Cardiac muscle cell (in vitro differentiated cells and primary cell): ENCODE measurements around the gene PARD3. TPM values are rescaled to one million over a fixed set of nuclear protein-coding genes. Genes with fewer than 3 reads are reported as not detected.
"Not testable (repeated sequence)": the region's sequence is repeated elsewhere in the genome, so short reads cannot be mapped to it uniquely, and the experiment has no call there.

Source experiments
- DNase-seq, 2 donors: peaks; one replicate each; pipeline versions ENCODE4 v3.0.0 to v3.0.0-alpha.2; 2010 to 2017; ENCODE audit warnings: low read depth in 1 of 2, low spot score in 1 of 2
- H3K27ac ChIP-seq: fragments of 200-600 bp; sonication (generic); 2 replicates; pipeline ENCODE4 v1.5.1; 2016
- H3K27me3 ChIP-seq: fragments of 200-600 bp; sonication (generic); 2 replicates; pipeline ENCODE4 v1.6.0; 2016; ENCODE audit warnings: control low read depth
- H3K36me3 ChIP-seq: fragments of 200-600 bp; sonication (generic); 2 replicates; pipeline ENCODE4 v1.5.1; 2016; ENCODE audit warnings: control low read depth
- H3K4me1 ChIP-seq: fragments of 200-600 bp; sonication (generic); 2 replicates; pipeline ENCODE4 v1.8.1; 2017; ENCODE audit warnings: low read depth, mild to moderate bottlenecking, mixed run types
- H3K4me3 ChIP-seq: fragments of 200-600 bp; sonication (generic); 2 replicates; pipeline ENCODE4 v1.5.1; 2016; ENCODE audit warnings: mild to moderate bottlenecking
- H3K9me3 ChIP-seq: fragments of 200-600 bp; sonication (generic); 2 replicates; pipeline ENCODE4 v1.5.1; 2017; ENCODE audit warnings: low read depth, mild to moderate bottlenecking, control low read depth
- CTCF ChIP-seq: IDR thresholded peaks from 2 replicates; pipeline ENCODE4 v1.5.1; 2012; ENCODE audit warnings: low read depth, mild to moderate bottlenecking, low read length
- polyA plus RNA-seq: library from polyadenylated mRNA; unstranded; fragments of >200 nt; fragmentation: Nextera tagmentation; extraction: Ambion mirVana; gene quantifications from 2 replicates; pipeline ENCODE4 v1.2.1, GENCODE V29; 2016
- total RNA-seq: library from RNA; depleted of rRNA; stranded (reverse); fragments of >200 nt; gene quantifications from 2 replicates; pipeline ENCODE4 v1.2.3, GENCODE V29; 2016

Gene PARD3
- total and polyA plus RNA-seq, 2 experiments from 2014 or later, result 36.5 to 64.8 TPM

- Histone ChIP-seq H3K36me3 (peaks cover 5% of the 10 kb centered on the region), H3K9me3 (no peaks in the 10 kb centered on the region), H3K27me3 (no peaks in the 10 kb centered on the region), H3K4me3 (no peak overlapping the region), H3K4me1 (no peaks in the 10 kb centered on the region), H3K27ac (no peak overlapping the region)
- TF ChIP-seq CTCF, result no peak
- no peak for DNase-seq
Observed at GRCh38 chr10:34272316-34272715, 542.8 kb downstream of the PARD3 start.

- not testable (repeated sequence) for H3K27me3 ChIP-seq, DNase-seq, H3K4me1 ChIP-seq, H3K4me3 ChIP-seq, H3K36me3 ChIP-seq, H3K27ac ChIP-seq, H3K9me3 ChIP-seq
Observed at GRCh38 chr10:34268410-34268809, 546.7 kb downstream of the PARD3 start.

GRCh38 chr10:34262985-34263384 lies 552.1 kb downstream of the PARD3 start:
- H3K27me3 ChIP-seq, result no peaks in the 10 kb centered on the region
- TF ChIP-seq CTCF, result no peak
- DNase-seq, result no peak
- H3K4me3 ChIP-seq, result no peak overlapping the region
- no peaks in the 10 kb centered on the region for H3K36me3 ChIP-seq
- H3K9me3 ChIP-seq, result no peaks in the 10 kb centered on the region
- H3K27ac ChIP-seq, result no peak overlapping the region
- H3K4me1 ChIP-seq, result no peaks in the 10 kb centered on the region

GRCh38 chr10:34260904-34261303 lies 554.2 kb downstream of the PARD3 start:
- H3K9me3 ChIP-seq, result no peaks in the 10 kb centered on the region
- H3K27ac ChIP-seq, result no peak overlapping the region
- no peaks in the 10 kb centered on the region for H3K27me3 ChIP-seq
- H3K36me3 ChIP-seq, result no peaks in the 10 kb centered on the region
- no peak overlapping the region for H3K4me3 ChIP-seq
- H3K4me1 ChIP-seq, result no peaks in the 10 kb centered on the region
- no peak for DNase-seq
- TF ChIP-seq CTCF, result no peak

GRCh38 chr10:34256216-34256615 lies 558.9 kb downstream of the PARD3 start:
- H3K36me3 ChIP-seq, result no peaks in the 10 kb centered on the region
- DNase-seq, result no peak
- no peak for TF ChIP-seq CTCF
- no peaks in the 10 kb centered on the region for H3K9me3 ChIP-seq
- H3K27ac ChIP-seq, result no peak overlapping the region
- H3K4me1 ChIP-seq, result peaks cover 12% of the 10 kb centered on the region
- no peaks in the 10 kb centered on the region for H3K27me3 ChIP-seq
- H3K4me3 ChIP-seq, result no peak overlapping the region

- no peak for TF ChIP-seq CTCF
- H3K27ac ChIP-seq, result no peak overlapping the region
- H3K4me3 ChIP-seq, result no peak overlapping the region
- no peaks in the 10 kb centered on the region for H3K9me3 ChIP-seq
- peak in 1 of 2 donors; percentile 9 for DNase-seq
- H3K4me1 ChIP-seq, result peaks cover 12% of the 10 kb centered on the region
- no peaks in the 10 kb centered on the region for H3K36me3 ChIP-seq
- no peaks in the 10 kb centered on the region for H3K27me3 ChIP-seq
Observed at GRCh38 chr10:34255035-34255434, 560.1 kb downstream of the PARD3 start.
